Jurkat, Clone E6-1 (cell line): ENCODE data around the gene METTL5.
"Not testable (repeated sequence)": the region's sequence is repeated elsewhere in the genome, so short reads cannot be mapped to it uniquely, and the experiment has no call there.

ENCODE experiments used
- DNase-seq: peaks from one replicate; pipeline ENCODE4 v3.0.0-alpha.2; 2011; ENCODE audit warnings: low read depth, low spot score
- H3K4me3 ChIP-seq: 2 replicates; pipeline ENCODE4 v1.5.1; 2011; ENCODE audit warnings: mild to moderate bottlenecking, low read length, control low read depth, moderate library complexity

Gene METTL5

GRCh38 chr2:169838743-169839489, 14.2 kb upstream of the METTL5 start:
- DNase-seq: no peak
- no peak overlapping the region for H3K4me3 ChIP-seq

- DNase-seq: no peak
- no peak overlapping the region for H3K4me3 ChIP-seq
Measured at GRCh38 chr2:169834401-169834800, 9.7 kb upstream of the METTL5 start.

DNA sequence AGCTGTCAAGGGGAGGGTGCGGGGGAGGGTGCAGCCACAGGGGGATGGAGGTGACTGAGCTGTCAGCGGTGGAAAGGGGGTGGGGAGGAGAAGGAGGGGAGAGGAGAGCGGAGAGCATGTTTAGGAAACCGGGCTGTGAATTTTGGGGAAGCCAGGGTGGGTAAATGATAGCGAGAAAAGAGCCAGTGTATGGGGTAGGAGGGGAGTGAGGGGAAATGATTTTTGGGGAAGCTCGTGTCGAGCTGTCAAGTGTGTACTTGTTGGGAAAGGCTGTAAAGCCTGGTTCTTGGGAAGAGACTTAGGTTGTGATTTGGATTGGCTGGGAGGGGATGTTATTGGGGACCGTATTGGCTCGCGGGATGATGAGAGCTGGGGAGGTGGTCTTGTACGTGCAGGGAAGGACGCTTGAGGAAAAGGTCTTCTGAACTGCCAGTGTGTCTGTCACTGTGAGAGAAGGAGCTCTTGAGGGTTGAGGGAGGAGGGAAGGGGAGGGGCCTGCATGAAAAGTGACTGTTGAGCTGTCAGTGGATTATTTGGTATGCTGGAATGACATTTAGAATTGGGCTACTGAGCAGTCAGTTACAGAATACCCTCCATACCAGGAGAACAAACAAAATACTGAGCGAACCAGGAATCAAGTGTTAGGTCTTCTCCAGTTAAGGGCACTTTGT, 3.6 kb upstream of the METTL5 start:
- peak; percentile 46 for DNase-seq
- peak overlapping the region; percentile 79 for H3K4me3 ChIP-seq

DNA sequence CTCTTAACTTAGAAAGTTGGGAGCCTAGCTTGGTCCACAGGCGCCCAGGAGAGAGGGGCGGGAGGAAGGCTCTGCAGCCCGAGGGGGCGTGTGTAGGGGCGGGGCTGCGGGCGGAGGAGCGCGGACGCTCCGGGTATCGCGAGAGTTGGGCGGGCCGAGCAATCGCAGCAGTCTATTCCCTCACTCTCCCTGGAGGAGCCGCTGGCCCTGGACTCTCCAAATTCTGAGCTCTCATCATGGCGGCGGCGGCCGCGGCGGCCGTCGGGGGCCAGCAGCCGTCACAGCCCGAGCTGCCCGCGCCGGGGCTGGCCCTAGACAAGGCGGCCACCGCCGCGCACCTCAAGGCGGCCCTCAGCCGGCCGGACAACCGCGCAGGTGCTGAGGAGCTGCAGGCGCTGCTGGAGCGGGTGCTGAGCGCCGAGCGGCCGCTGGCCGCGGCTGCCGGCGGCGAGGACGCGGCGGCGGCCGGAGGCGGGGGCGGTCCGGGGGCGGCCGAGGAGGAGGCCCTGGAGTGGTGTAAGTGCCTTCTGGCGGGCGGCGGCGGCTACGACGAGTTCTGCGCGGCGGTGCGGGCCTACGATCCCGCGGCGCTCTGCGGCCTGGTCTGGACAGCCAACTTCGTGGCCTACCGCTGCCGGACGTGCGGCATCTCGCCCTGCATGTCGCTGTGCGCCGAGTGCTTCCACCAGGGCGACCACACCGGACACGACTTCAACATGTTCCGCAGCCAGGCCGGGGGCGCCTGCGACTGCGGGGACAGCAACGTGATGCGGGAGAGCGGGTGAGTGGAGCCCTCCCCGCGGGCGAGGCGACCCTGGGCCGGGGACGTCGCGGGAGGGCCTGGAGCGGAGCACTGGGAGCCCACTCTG, 2.8 kb upstream of the METTL5 start, which contains the start of gene UBR3:
TSS of gene UBR3 (plus strand) at position 183 of the 869 bp plus-strand sequence. CDS start at position 237, 54 bp downstream.
- peak; percentile 75 for DNase-seq
- H3K4me3 ChIP-seq: peak within 1 kb of the TSS; percentile 79

DNA sequence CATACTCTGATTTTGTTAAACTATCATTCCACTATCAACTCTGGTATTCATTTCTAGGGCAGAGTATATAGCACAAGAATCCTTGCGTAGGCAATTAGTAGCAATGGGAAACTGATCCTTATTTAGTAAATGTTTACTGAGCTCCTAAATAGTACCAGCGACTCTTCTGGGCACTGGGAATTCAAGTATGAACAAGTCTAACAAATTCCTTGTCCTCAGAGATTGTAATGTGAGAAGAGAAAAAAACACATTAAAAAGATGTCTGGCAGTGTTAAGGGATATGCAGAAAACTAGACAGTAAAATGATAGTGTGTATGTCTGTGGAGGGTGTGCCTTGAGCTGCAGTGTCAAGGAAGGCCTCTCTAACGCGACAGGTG, 721 bp downstream of the METTL5 start:
- DNase-seq: no peak
- peak overlapping the region; percentile 92 for H3K4me3 ChIP-seq

DNA sequence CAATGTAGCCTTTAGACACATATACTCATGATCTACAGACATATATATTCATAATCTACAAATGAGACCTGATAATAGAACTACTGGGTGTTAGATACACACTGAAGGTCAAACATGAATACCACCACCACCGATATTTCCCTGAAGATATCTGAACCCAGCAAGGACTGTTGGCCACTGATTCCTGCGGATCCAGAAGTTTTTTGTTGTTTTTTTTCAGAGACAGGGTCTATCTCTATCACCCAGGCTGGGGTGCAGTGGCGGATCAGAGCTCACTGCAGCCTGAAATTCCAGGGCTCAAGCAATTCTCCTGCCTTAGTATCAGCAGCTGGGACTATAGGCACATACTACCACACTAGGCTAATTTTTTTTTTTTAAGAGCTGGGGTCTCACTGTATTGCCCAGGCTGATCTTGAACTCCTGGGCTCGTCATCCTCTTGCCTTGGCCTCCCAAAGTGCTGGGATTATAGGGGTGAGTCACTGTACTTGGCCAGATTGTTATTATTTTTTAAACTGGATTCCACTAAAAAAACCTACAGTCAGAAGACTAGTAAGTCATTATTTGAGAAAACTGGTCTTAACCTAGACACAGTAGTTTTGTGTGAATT, 1.8 kb downstream of the METTL5 start:
- H3K4me3 ChIP-seq: no peak overlapping the region

DNA sequence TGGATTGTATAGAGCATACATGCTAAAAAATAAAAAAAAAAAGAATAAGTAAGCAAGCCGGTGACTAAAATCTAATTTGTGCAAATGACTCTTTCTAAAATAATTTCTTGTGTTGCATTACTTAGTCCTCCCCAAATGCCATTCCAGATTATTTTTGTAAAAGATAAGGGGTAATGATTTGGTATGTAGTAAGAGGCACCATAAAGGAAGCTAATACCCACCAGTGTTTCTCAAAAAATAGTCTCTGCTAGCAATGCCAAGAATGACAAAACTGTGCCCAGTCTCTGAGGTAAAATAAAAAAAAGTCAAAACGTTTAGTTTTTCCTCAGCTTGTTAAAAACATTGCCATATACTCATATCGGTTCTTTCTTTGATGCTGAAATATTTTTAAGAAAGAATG, 2.7 kb downstream of the METTL5 start:
- H3K4me3 ChIP-seq: no peak overlapping the region
- DNase-seq: no peak

More for the DNA sequence above, 1.8 kb downstream of the METTL5 start:
- DNase-seq: no peak

DNA sequence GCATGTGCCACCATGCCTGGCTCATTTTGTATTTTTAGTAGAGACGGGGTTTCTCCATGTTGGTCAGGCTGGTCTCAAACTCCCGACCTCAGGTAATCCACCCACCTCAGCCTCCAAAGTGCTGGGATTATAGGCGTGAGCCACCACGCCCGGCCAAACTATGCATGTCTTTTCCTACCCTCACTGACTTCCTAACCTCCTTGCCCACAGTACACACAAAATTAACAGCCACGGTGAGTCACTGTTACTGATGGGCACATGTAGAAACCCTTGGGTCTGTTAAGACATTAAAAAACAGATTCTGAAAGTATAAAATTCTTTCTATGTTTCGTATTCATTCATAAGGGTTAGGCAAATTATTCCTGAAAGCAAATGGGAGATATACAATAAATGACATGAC, 4.6 kb downstream of the METTL5 start:
- not testable (repeated sequence) for H3K4me3 ChIP-seq, DNase-seq

DNA sequence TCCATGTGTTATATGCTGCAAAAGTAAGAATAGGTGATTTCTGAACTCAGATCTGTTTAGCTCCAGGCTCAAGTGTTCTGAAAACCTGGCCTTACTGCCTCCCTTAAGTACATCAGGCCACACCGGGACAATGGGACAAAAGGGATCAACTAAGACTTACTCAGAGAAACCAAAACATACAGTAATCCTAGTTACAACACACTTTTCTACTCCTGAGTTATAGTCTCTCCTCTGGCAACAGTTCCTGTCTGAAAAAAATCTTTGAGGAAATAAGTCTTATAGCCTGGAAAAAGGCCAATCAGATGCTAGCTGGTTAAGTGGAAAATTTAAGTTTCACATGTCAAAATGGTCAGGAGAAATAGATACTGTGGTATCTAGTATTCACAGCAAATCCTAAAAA, 5.6 kb downstream of the METTL5 start:
- no peak overlapping the region for H3K4me3 ChIP-seq
- no peak for DNase-seq

- no peak overlapping the region for H3K4me3 ChIP-seq
- DNase-seq: no peak
Measured at GRCh38 chr2:169818241-169818640, 6.5 kb downstream of the METTL5 start.

DNA sequence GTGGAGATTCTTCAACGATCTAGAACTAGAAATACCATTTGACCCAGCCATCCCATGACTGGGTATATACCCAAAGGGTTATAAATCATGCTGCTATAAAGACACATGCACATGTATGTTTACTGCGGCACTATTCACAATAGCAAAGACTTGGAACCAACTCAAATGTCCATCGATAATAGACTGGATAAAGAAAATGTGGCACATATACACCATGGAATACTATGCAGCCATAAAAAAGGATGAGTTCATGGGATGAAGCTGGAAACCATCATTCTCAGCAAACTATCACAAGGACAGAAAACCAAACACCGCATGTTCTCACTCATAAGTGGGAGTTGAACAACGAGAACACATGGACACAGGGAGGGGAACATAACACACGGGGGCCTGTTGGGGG, 7.3 kb downstream of the METTL5 start:
- H3K4me3 ChIP-seq, DNase-seq: not testable (repeated sequence)

DNA sequence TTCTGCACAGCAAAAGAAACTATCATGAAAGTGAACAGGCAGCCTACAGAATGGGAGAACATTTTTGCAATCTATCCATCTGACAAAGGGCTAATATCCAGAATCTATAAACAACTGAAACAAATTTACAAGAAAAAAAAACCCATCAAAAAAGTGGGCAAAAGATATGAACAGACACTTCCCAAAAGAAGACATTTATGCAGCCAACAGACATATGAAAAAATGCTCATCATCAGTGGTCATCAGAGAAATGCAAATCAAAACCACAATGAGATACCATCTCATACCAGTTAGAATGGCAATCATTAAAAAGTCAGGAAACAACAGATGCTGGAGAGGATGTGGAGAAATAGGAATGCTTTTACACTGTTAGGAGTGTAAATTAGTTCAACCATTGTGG, 7.7 kb downstream of the METTL5 start:
- not testable (repeated sequence) for DNase-seq, H3K4me3 ChIP-seq

GRCh38 chr2:169815849-169816248, 8.9 kb downstream of the METTL5 start:
- no peak overlapping the region for H3K4me3 ChIP-seq
- no peak for DNase-seq

- no peak overlapping the region for H3K4me3 ChIP-seq
- no peak for DNase-seq
Measured at GRCh38 chr2:169808221-169808620, 16.5 kb downstream of the METTL5 start.

GRCh38 chr2:169806586-169806985, 18.1 kb downstream of the METTL5 start:
- no peak overlapping the region for H3K4me3 ChIP-seq
- DNase-seq: no peak

GRCh38 chr2:169803480-169803879, 21.2 kb downstream of the METTL5 start:
- DNase-seq: no peak
- H3K4me3 ChIP-seq: no peak overlapping the region

- H3K4me3 ChIP-seq: peak within 1 kb of the TSS; percentile 75
- peak; percentile 92 for DNase-seq
Measured at GRCh38 chr2:169798718-169799592, 25.8 kb downstream of the METTL5 start, which contains the start of gene SSB. Gene SSB (plus strand): TSS chr2:169798871. CDS start chr2:169800961, 2,090 bp downstream.

- DNase-seq: no peak
- H3K4me3 ChIP-seq: peak overlapping the region; percentile 75
Measured at GRCh38 chr2:169798397-169798717, 26.3 kb downstream of the METTL5 start.
